Stimulated activated CD4-positive, alpha-beta T cell treated with anti-CD3 and anti-CD28 coated beads, TNF-alpha, amount 100 ng/mL, for 24 hours (primary cell): ENCODE measurements around the gene ABCF2.

ENCODE experiments used
- DNase-seq, 3 experiments: peaks; one replicate each; pipeline ENCODE4 v3.0.0-alpha.2; 2020; ENCODE audit warnings: low read depth in 3 of 3

ABCF2 gene

DNA sequence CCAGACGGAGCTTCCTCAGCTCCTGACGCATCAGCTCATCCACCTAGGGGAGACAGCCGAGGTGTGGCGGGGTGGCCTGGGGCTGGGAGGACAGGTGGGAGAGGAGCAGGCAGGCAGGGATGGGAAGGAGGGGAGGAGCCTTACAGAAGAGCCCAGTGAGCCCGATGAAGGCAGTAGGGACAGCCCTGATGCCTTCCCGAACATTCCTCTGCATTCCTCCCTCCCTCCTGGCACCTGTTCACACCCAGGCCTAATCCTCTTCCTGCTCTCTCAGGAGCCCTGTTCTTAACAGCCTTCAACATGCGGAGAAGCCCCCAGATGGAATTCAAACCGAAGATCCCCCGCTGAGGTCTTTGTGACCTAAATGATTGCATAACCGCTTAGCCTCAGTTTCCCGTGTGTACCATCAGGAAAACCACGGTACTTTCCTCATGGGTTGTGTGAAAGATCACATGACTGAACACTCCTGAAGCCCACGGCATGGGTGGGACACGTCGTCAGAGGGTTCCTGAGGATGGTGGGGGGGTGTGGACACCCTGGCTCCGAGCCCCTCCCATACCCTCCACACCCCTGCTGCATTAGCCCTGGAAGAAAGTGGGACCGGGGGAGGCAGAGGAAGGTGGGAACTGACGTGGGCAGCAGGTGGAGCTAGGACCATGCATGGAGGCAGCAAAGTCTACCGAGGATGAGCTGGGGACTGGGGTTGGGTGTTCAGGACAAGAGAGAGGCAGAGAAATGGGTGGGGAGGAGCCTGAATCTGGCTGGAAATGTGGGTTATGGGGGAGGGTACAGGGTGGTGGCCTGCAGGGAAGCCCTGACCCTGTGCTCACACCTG lies 31.2 kb downstream of the ABCF2 start:
- DNase-seq = no peak

DNA sequence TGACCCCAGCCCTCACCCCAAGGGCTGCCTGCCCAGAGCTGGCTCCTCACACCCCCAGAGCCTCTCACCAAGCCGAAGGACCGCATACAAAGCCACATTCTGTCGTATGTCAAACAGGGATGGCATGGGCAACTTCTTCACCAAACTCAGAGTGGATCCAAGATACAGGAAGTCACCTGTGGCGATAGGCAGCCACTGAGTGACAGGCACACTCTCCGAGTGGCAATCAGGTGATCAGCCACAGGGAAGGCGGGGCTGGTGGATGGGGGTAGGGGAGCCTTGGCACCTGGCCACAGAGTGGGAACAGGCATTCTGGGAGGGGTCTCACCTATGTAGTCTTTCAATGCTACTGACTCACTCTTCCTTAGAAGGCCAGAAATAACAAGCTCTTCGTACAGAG lies 32.8 kb downstream of the ABCF2 start:
- DNase-seq = no peak

DNA sequence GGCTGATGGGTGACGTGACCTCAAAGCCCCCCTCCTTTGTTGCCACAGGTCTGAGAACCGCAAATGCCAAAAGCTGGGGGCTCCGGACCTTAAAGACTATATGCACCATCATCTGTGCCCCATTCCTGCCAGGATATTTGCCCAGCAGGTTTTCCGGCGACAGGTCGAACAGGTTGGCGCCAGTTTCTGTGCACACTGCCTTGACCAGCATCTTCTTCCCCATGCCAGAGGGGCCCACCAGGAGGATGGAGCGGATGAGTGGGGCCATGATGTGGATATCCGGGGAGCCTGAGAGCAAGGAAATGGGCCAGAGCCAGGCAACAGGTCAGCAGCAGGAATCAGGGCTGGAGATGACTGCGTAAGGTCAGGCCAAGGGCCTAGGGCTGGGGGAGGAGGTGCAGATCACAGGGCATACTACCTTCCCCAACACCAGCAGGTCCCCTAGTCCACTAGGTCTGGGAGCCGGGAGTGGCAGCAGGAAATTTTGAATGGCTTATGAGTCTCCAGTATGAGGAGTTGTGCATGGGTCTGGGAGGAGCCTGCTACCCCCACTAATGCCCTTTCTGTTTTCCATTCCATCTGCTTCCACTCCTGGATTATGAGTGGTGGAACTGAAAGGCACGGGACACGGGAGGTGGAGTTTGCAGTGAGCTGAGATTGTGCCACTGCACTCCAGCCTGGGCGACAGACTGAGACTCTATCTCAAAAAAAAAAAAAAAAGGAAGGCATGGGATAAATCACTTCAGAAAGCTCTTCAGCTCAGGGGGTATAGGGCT lies 33.6 kb downstream of the ABCF2 start:
- DNase-seq = no peak

DNA sequence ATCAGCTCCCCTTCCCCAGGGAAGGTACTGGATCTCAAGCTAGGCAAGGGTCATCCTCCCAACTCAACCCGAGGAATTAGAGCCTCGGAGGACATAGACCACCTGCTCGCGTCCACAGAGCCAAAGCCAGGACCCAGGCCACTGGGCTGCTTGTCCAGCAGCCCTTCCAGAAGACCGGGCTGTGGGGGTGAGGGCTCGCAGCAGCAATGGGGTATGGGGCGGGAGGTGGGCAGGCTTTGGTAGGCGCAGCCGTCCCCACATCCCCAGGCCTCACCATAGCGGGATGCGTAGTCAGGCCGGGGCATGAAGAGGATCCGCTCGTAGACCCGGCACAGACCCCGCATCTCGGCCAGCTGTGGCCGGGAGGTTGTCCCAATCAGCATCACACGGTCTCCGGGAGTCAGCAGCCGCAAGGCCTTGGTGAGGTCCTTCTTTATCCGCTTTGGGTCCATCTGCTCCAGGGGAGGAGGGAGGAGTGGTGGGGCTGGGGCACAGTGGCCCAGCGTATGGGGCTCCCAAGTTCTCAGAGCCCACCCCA lies 34.9 kb downstream of the ABCF2 start:
- DNase-seq = no peak

DNA sequence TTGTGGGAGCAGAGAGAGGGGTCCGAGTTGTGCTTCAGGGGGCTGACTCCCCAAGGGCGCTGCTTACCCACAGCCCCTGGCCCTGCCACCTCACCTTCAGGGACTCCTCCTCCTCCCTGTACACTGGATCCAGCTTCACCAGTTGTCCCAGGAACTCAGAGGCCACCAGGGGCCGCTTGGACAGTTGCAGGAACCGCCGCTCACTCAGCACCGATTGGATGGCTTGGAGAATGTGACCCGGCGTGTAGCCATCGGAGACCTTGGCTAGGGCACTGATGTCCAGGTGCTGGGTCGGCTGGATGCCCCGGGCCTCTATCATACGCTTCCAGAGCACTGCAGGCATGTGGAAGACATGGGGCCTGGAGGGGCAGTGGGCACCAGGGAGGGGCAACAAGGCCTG lies 35.5 kb downstream of the ABCF2 start:
- DNase-seq = no peak

DNA sequence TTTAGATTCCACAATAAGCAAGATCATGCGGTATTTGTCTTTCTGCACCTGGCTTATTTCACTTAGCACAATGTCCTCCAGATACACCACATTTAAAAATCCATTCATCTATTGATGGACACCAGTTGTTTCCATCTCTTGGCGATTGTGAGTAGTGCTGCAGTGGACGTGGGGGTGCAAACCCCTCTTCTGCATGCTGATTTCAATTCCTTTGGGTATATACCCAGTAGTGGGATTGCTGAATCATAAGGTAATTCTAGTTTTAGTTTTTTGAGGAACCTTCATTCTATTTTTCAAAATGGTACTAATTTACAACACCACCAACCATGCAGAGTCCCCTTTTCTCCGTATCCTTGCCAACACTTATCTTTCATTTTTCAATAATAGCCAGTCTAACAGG lies 38.0 kb downstream of the ABCF2 start:
- DNase-seq = no peak

DNA sequence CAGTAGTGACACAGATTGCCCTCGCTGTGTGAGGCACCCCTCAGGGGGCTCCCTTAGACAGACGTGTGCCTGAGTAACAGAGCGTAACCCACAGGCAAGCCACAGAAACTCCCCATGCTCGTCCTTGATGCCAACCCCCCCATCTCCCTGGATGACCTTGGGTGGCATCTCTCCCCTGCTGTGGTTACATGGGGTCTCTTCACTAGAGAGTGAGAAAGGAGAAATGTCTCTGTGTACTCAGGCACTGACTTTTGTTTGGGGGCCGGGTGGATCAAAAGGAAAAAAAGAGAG lies 38.8 kb downstream of the ABCF2 start:
- DNase-seq = no peak

DNA sequence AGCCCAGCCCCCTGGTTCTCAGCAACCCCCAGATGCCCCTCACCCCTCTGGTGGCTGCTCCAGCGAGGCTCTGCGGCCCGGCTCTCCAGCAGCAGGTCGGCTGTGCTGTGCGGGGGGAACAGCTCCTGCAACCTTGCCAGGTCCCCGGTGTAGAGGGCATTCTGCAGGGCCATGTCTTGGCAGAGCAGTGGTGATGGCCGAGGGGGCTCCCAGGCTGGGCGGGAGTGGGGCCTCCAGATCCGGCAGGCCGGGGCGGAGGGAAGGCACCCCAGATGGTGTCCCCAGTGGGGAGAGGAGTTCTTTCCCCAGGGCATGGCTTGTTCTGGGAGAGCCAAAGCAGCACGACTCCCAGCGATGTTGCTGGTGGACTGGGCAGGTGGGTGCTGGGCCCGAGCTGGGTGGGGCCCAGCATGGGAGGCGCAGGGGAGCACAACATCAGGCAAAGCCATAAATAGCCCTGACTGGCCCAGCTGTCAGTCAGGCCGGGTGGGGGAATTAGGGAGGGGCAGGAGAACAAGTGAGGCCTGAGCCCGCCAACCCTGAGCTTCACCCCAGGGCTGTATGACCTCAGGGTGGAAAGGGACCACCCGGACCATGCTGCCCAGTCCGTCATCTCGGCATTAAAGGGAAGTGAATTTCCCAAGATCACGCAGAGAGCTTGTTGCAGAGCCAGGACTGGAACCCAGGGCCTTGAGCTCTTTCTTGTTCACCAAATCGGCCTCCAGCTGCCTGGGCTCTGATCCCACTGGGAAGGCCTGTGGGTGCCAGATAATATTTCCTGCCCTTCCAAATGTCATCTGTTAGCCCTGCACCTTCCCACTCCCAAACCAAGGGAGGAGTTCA lies 39.4 kb downstream of the ABCF2 start:
- no peak for DNase-seq

DNA sequence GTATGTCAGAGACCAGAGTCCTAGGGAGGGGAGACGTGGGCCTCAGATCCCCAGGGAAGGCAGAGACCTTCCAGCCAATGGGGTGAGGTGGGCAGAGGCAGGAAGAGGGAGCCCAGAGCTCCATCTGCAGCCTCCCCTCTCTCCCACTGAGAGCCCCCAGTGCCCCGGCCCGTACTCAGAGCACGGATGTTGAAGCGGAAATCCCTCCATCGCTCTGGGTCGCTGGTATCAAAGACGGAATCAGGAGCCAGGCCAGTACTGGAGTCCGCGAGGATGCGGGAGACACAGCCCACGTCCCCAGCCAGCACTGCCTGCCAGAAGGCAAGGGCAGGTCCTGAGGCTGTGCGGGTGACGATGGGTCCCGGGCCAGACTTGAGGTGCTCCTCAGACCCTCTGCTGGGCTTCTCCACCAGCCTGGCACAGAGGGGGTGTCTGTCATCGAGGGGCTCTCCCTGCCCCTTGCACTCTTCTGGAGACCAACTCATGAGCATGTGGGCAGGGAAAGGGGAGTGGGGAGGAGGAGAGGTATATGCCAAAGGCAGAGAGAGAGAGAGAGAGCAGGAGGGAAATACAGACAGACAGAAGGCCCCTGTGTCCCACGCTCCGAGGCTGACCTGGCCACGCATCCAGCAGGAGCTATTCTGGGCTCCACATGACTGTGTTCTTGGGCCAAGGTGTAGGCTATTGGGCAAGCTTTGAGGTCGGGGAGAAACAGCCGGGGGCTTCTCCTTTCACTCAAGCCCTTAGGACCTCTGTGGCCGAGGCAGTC lies 40.2 kb downstream of the ABCF2 start, which contains the start of gene ASB10:
ASB10 (minus strand) TSS at position 611 of the 769 bp plus-strand sequence; CDS start at position 491, 120 bp downstream.
- no peak for DNase-seq

DNA sequence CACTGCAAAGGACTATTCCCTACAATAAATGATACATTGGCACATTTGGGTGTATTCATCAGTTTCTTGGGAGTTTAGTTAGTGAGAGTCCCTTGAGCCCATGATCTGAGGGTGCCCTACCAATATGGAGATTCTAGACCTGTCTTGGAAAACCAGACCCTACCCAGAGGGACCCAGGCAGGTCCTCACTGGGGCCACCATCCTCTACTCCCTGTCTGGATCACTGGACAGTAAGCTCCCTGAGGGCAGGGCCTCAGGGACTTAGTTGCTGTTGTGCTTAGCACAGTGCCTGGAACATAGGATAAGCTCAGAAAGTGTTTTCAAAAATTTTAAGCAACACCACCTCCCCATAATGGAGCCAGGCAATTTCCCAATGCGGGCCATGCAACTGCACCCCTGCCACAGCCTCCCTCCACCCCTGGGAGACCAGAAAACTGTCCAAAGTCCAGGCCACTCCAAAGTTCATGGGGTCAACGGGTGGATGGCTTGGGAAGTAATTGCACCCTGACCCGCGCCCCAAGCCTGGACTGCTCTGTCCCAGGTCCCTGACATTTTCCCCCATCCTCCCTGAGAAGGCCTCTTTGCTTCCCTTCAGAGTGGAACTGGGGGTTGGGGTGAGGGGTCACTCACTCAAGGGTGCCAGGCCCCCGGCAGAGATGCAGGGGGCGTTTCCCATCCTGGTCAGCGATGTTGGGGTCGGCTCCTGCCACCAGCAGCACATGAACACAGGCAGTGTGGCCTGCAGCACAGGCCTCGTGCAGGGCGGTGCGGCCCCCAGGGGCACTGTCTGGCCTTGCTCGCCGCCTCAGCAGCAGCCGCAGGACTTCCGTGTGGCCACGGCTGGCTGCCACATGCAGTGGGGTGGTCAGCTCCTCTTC lies 41.0 kb downstream of the ABCF2 start:
- no peak for DNase-seq

DNA sequence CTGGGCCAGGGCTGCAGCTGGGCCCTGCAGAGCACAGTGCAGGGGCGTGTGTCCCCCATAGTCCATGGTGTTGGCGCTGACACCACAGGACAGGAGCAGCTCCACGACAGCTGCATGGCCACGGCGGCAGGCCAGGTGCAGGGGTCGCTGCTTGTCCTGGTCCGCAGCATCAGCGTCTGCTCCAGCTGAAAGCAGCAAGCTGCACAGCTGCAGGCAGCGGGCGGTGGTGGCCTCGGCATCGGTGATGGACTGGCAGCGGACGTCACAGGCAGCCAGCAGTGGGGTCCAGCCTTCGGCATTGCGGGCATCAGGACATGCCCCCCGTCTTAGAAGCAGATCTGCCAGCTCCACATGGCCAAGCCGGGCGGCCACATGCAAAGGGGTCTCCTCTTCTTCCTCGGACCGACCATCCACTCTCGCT lies 46.0 kb downstream of the ABCF2 start:
- no peak for DNase-seq

DNA sequence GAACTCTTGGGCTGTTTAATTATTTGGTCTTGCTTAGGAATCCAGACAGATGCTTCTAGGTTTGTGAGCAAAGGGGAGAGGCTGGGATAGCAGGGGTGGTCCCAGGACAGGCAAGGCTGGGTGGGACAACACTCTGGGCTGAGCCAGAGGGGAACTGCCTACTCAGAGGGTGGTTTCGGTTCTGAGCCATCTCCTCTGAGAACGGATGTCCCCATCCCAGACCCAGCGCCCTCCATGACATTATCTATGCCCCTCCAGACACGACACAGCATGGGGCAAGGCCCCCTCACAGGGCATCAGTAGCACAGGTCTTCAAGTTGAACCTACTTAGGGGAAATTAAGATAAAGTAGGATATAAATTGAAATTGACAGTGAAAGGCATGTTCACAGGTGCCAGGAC lies 47.1 kb downstream of the ABCF2 start:
- no peak for DNase-seq

DNA sequence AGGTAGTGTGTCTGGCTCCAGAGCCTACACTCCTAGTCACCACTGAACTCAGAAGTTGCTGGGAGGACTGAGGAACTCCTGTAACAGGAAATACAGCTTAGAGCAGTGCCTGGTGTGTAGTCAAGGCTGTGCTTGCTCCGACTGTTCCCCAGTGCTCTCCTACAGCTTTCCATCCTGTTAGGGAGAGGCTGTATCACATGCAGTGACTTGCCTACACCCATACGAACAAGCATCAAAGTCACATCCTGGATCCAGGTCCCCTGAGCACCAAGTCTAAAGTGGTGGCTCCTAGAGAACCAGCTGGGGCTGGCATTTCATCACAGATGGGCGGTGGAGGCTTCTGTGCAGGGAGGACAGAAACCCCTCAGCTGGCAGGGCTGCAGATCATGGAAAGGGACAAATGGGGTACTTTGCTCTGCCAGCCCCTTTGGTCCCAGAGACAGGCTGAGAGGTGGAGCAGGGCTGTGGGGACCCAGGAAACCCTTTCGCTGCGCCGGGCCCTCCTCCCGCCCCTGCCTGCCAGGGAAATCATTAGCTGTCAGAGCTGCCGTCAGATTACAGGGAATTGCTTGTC lies 47.6 kb downstream of the ABCF2 start:
- no peak for DNase-seq

DNA sequence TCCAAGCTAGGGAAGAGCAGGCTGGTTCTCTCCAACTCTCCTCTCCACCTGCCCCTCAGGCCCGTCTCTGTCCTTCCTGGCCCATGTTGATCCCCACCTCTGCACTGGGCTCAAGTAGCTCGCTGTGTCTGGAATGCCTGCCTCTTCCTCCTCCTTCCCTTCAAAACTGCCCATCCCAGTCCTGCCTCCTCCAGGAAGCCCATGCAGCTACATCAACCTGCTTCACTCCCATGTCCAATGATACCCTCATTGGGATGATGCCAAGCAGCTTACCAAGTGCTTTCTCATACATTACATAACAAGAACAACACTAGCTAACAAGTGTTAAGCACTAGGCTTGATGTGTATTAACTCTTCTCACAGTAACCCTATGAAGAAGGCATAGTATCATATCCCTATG lies 48.2 kb downstream of the ABCF2 start:
- no peak for DNase-seq

DNA sequence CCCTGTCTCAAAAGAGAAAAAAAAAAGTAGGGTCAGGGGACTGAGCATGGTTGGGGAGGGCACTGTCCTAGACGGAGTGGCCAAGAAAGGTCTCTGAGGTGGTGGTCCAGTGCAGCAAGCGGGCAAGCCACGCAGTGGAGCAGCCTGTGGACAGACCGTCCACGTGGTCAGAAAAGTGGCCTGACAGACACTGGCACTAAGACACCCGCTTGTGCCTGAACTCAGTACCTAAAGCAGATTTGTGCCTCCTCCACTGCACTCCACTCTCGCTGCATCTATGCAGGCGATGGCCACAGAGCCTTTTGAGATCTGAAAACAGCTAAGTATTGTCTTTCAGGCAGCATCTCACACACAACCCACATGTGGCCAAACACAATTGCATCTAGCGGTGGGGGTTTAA lies 48.8 kb downstream of the ABCF2 start:
- no peak for DNase-seq

DNA sequence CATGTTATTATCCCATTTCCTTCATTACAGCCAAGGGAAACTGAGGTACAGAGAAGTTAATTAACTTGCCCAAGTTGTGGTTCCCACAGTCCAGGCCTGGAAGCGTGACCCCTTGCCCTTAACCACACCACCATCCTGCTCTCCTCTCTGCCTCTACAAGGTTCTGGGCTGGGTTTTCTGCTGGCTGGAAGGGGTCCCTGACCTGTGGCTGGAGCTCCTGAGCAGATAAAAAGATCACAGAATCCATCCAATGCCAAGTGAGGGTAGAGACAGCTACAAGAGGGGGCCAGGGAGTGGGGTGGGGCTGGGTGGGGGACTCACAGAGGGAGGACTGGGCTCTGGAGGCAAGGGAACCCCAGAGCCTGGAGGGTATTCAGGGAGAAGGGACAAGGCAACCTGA lies 49.7 kb downstream of the ABCF2 start:
- DNase-seq = no peak

DNA sequence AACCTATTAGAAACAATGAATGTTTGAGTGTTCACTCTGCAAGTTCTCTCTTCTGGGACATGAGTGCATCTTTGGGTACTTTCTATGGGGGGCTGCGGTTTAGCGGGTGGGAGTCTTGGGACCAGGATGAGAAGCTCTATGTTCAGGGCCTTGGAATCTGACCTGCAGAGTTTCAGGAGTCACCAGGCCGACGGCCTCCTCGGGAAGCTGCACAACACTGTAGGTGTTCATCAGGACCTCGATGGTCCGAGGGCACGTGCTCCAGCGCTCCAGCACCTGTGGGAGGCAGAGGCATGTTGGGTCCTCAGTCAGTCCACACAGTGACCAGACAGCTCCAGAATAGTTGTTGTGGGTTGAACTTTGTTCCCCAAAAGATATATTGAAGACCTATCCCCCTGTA lies 50.6 kb downstream of the ABCF2 start:
- no peak for DNase-seq

DNA sequence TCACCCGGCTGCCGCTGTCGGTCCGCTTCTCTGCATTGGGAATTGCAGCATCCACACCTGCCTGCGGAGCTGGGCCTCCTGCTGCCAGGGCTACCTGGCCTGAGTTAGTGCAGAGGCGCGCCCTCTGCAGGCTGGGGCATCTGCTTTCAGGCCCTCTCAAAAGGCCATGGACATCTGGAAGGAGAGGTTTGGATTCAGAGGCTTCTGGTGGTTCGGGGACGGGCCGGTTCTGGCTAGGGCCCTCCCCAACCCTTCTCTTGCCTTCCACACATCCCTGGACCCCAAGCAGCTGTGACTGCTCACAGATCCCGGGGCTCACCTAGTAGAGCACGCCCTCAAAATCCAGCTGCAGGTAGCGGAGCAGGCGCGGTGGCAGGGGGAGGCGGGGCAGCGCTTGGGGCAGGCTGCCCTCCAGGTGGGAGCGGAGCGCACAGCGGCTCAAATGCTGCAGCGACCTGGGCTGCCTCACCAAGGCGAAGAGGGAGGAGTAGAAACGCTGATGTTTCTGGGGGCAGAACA lies 51.2 kb downstream of the ABCF2 start:
- no peak for DNase-seq

DNA sequence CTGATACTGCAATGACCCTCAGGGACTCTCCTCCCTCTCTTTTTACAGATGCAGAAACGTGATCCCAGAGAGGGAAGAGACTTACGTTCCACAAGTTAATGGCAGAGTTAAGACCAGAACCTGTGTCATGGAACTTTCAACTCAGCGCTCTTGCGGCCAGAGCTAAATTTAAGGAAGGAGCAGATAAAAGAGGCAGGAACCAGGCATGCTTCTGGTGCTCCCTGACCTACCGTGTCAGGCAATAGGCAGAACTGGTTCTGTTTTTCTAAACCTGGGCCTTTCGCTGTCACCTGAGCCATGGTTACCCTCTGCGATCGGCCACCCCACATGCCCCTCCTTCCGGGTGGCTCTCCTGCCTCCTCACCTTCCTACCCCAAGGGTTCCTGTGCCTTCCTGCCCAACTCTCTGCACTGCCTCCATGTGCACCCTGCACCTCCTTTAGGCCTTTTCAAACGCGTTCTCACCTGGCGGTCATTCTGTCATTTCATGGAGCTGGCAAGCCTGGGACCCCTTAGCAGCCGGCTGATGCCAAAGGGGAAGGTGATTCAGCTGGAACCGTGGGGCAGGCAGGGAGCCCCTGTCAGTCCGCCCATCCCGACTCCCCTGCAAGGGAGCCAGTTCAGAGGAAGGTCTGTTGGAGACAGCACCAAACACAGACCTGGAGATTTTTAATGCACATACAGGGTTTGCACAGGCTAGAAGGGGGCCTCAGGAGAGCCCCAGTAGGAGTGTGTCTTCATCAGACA lies 51.8 kb downstream of the ABCF2 start:
- DNase-seq = no peak
